HG03571 (cell line): Measurements from ENCODE around the gene DMAP1.

ENCODE experiments used
- ATAC-seq: cut with Tn5 transposase; IDR thresholded peaks from one replicate; pipeline ENCODE4 v1.9.1; 2021; ENCODE audit not compliant: unreplicated experiment

The DMAP1 gene

DNA sequence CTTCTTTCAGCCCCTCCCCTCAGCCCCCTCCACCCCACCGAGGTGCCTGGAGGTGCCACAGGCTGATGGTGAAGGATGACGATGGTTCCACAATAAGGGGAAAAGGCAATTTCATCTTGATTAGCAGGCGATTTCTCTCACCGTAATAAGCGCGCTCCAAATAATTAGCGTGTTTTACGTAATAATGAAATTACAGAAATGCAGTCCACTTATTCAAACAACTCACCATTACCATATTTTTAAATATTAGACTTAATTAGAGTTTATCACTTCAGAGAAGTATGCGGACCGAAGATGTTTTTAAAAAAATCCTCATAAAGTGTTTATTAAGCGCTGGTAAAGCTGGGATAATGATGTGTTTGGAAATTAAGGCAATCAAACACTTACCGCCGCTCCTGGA is 14.9 kb downstream of the DMAP1 start:
- no peak for ATAC-seq

DNA sequence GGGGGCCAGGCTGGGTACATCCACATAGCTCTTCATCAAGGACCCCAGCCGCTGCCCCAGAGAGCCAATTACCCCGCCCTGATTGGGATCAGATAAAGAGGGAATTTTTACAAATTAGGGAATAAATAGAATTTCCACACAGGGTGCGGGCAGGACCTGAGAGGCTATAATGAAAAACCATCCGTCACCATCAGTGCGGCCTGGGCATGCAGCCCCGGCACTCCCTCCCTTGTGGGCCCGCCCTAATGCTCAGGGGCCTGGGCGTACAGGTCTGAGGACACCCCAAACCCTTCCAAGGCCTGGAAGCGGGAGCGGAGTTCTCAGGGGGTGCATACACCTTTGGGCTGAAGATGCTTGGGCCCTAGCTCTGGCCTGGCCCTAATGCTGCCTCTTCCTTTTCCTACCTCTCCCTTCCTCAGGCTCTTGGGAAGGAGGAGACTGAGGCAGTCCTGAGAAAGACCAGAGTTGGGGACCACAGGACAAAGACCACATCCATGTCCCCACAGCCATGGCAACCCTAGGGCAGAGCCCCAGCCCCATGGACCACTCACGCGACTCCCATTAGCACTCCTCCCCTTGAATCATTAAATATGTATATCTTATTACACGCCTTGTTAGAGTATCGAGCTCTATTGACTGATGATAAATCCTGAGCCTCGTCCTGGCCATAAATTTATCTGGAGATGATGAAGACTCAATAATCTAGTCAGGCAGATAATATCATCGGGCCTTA is 16.3 kb downstream of the DMAP1 start:
- ATAC-seq = no peak

DNA sequence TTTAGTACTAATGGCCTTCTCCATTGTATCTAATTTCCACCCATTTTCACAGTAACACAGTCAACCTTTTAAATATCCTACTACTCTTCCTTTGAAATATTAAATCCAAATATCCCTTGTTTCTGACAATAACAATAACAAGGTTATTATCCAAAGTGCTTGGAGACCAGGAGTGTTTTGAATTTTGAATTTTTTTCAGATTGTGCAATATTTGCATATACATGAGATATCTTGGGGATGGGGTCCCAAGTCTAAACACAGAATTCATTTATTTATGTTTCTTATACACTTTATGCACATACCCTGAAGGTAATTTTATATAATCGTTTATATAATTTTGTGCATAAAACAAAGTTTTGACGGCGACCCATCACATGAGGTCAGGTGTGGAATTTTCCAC is 17.5 kb downstream of the DMAP1 start:
- no peak for ATAC-seq

DNA sequence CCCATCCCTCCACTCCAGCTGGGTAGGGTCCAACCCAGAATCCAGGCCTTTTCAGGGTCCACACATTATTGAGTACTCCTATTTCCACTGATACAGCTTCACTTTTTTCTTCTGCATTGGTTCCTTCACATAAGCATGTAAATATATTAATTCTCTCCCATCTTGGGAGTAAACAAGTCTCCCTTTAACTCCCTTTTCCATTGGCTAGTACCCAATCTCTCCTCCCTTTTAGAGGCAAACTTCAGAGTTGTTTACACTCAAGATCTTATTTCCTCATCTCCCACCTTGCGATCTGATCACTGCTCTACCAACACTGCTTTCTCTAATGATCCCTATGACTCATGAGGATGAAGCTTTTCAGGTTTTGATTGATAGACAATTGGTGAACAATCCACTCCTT is 20.3 kb downstream of the DMAP1 start:
- ATAC-seq = no peak

DNA sequence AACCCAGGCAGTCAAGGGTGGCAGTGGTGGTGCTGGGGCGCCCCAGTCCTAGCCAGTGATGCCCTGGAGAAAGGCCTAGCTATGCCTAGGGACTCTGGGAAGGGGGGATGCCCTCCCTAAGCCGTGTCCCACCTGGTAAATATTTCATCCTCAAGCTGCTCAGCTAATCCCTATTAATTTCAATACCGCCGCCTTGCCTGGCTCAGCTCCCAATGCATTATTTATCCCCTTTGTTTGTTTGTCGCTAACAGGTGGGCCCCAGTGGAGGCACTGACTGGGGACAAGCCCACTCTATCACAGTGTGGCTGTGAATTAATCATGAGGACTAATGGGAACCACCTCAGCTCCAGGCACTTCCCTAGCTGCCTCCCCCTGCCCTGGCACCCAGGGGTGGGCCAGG is 22.5 kb downstream of the DMAP1 start:
- no peak for ATAC-seq

DNA sequence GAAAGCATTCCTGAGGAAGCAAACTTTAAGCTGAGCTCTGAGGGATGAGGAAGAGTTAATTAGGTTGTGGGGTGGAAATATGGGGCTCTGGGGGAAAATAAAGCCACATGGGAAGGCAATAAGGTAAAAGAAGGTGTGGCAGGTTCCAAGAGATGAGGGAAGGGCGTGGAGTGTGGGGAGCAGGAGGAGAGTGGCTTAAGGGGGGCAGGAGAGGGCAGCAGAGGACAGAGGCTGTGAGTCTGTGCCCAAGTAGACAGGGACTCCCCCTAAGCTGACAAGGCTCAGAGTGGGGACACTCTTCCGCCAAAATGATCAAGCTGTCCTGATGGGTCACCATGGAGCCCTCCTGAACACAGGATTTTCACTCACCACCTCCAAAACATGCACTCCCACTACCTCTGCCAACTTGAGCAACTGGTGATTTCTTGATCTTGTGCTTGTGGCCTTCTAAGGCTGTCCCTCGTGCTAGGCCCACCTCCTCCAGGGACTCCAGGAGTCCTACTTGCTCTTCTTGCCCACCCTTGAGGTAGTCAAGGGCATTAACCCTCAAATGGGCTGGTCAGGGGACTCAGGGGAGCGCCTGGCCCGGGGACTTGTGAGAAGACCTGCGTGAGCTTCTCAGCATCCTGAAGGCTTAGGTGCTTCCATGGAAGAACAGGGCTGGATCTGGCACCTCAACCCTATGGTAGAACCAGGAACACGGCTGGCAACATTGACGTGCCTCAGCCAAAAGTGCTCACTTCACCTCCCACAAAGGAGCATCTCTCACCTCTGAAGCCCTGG is 23.4 kb downstream of the DMAP1 start:
- ATAC-seq = no peak

DNA sequence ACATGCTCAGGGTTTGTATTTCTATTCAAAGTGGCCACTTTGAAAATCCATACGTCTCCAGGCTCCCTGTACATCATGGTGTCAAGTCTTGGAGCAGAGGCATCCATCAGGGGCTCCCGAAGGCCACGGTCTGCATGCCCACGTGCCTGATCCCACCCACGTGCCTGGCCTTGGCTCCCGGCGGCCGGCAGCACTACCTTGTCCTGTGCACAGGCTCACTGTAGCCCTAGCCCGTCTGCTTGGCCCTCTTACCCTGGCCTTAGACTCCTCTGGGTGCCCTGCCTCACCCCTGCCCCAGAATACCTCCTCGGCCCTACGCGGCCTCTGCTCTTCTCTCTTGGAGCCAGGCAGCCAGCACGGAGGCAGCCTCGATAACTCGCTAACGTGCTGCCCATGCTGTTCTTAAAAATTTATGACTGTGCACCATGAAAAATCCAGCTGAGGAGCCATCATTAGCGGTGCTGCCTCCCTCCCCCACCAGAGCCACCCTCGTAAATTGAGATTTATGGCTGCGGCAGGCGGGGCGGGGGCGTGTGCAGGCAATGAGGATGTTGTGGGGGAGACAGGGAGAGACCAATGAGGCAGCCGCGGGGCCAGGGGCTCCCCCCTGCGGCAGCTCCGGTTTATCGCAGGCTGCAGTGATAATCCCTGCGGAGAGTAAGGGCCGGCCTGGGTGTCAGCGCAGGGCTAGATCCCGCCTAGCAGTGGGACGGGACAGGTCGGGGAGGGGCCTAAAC is 24.6 kb downstream of the DMAP1 start:
- no peak for ATAC-seq

DNA sequence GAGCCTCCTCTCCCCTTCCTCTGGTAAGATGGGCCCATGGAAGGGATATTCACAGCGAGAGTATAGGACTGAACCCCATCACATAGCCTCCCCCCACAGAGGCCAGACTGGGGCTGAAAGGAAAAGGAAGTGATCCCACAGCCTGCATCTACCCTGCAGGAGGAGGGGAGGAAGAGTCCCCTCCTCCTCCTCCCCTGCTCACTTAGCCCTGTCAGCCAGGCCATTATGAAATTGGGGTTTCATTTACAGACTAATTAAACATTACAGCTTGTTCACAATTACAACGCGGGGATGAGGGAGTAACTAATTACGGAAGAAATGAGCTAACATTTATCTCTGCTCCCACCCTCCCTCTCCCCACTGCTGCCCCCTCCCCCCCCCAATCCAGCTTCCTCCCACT is 25.4 kb downstream of the DMAP1 start:
- no peak for ATAC-seq

DNA sequence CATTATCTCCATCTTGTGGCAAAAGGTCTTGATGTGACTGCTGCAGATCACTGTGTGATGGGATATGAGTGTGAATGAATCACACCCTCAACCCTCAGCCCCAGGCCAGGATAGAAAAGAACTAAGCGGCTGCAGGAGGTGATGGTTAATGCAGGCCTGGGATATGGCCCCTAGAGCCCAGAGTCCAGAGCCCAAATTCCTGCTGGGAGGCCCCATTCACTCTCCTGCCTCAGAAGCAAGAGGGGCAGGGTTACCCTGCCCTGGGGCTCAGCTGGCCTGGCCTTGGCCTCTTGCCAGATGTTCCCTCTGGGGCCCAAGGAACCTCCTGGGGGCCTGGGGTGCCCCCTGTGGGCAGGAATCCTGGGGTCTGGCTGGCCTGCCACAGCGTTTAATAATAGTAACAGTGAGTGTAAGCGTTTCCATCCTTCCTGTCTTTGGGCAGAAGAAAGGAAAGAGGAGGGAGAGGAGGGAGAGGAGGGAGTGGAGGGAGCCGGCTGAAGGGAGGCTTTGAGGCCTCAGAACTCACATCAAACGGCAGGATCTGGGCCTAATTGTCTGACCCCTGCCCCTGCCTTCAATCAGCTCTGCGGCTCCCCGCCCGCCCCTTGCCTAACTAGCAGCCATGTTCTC is 26.2 kb downstream of the DMAP1 start:
- no peak for ATAC-seq

DNA sequence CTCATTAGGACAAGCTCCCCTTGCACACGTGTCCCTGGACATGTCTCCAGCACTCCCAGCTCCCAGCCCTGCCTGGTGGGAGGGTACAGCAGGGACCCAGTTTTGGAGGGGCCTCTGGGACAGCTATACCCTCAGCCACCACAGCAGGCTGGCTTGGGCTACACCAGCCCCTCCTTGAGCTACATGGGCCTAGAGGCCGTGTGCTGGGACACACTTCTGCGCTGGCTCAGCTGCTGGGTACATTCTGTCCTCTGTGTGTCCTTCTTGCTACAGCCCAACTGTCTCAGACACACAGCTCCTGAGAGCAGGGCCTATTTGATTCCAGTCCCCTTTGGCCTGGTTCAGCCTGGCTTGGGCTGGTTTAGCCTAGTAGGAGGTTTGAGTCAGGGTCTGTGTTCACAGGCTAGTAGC is 26.7 kb downstream of the DMAP1 start:
- ATAC-seq = no peak

DNA sequence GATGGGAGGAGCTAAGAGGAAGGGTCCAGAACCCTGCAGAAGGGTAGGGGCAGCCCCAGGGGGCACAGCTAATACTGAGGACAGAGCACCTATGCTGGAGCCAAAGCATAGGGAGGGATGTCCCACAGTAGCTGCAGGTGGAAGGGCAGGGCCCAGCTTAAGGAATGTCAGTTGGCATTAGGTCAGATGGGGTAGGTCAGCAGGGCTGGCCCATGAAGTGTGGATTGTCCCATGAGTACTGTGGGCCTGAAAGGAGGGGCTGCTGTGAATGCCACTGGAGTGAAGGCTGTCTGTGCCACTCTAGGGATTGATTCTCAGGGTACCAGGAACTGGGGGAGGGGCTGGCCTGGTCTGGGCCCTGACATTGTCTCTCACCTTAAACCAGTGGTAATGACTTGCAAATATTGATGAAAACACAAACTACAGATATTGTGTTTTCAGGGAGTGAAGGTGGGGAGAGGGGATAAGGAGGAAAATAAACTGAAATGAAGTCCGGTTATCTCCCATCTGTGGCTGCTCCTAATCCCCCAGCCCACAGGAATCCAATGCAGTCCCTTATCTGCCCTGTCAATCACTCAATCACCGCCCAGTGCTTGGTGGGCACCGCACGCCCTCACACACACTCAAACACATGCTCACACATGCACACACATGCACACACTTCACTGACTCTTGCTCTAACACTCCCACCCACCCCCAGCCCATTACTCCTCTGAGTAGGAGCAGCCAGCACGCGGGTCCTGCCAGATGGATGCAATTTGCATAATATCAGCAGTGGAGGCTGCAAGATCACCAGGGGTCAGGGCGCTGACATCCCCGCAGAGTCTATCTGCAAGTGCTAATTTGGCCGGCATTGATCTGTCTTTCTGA is 27.8 kb downstream of the DMAP1 start:
- ATAC-seq = no peak

DNA sequence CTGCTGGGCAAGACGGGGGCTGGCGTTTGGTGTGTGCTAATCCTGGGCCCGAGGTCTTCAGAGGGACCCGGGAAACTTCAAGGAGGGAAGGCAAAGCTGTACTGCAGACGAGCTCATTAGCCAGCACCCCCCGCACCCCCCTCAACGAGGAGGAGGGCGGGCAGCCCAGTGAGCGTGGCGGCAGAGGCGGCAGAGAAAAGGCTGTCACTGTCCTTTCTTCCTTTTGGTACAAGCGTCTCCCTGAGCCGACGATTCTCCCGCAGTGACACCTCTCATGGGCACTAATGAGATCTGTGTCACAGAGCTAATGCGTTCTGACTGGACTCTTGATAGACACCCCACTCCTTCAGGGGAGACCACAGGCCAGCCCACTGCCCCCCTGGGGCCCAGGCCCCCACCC is 29.5 kb downstream of the DMAP1 start:
- no peak for ATAC-seq

DNA sequence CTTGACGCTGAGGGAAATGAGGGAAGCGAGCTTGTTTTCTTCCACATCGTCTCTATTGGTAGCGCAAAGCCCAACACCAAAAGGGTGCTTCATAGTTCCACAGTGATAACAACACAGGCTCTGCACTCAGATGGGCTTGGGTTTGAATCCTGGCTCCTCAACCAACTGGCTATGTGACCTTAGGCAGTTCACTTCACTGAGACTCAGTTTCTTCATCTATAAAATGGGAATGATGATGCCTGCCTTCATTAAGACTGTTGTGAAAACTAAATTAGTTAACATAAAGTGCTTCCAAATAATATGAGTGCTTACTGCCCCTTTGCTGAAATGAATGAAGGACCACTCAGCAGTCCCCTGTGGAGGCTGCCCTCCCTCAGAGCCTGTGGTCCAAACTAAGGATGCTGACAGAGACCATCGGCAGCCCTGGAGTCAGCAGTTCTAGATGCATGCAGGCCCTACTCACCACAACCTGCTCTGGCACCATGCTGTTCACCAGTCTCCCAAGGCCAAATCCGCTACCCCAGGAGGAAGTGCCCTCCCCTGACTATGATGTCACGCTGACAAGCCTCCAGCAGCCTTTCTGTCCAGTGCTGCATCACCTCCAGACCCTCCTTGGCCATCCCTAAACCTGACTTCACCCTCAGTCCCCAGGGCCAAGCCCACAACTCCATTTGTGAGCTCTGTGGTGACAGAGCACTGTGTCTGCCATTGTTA is 30.7 kb downstream of the DMAP1 start:
- no peak for ATAC-seq

DNA sequence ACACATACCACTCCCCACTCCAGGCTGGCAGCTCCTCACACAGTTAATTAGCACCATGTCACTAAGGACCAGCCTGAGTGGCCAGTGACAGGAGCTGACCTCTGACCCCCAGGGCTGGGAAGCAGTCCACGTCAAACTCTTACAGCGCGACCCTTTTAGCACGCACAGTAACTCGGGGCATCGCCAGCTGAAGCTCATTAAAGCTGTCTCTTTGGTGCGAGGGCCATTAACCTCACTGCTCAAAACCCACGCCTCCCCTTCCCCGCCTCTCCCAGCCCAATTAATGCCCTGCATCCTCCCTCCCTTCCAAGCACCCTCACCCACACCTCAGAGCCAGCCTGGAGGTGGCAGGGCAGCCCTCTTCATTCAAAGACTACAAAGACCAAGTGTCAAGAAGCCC is 31.7 kb downstream of the DMAP1 start:
- ATAC-seq = no peak

DNA sequence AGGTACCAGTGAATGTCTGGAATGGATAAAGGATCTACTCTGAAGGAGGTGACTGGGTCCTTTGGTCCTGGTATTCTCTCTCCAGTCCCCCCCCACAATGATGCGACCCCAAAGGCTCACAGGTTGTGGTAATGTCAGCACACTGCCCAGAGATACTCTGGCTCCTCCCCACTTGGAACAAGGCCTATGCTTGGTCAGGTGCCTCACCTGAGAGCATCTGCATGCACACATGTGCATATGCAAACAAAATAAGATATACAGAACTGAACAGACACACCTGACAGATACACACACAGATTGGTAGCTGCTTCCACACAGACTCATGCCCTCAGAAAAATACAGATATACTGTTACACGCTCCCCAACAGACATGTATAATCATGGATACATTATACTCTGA is 33.5 kb downstream of the DMAP1 start:
- ATAC-seq = no peak

DNA sequence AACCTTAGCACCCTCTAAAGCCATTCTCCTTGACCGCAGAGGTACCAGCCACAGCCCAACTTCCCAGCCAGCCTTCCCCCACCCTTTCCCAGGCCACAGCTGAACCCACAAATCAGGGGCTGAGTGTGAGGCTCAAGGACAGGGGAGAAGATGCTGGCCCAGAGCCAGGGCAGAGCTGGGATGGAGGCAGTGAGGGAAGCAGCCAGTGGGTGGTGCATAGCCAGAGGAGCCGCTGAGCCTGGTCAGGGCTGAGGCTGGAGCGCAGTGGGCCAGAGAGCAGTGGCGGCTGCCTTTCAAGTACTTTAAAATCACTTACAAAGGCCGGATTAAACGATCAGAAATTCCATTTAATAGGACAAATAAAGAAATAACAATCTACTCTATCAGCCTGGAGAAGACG is 36.3 kb downstream of the DMAP1 start:
- ATAC-seq = no peak

DNA sequence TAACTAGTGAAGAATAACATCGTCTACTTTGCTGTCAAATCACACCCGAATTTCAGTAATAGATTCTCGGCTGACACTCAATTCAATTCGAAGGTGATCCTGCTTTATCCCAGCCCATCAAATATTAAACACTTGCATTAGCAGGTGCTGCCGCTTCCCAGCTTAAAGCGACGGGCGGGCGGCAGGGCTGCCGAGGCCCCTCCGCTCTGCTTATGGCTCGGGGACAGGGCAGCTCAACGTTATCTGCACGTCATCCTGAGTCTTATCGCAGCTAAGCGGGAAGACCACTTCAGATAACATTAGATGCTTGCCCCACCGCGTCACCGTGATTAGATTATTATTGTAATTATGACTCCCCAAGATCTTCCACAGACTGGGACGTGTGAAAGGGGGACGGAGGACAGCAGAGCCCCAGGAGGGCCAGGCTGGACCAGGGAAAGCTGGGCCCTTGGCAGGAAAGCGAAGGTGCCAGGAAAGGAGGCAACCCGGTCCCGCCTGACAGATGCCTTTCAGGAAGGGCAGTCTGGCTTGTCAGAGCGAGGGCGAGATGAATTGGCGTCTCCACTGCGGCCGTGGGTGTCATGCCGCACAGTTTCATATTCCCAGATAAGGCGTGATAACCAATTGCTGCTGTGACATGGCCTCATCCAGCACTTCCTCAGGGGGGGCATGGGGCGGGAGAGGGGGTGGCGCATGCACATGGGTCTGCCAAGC is 37.0 kb downstream of the DMAP1 start:
- no peak for ATAC-seq

DNA sequence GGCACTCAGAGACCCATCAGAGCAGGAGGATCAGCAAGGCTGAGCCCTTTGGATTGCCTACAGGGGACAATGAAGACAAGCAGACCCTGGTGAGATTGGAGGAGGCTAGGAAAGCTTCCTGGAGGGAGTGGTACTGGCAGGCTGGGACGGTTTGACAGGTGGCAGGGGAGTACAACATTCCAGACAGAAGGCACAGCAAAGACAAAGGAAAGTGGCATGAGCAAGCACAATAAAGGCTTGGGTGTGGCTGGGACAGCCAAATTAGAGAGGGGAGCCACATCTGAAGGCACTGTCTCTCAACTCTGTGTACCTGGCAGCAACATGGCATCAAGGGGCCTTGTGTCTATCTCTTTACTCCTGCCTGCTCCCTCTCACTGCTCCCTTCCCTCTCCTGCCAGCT is 38.2 kb downstream of the DMAP1 start:
- no peak for ATAC-seq

DNA sequence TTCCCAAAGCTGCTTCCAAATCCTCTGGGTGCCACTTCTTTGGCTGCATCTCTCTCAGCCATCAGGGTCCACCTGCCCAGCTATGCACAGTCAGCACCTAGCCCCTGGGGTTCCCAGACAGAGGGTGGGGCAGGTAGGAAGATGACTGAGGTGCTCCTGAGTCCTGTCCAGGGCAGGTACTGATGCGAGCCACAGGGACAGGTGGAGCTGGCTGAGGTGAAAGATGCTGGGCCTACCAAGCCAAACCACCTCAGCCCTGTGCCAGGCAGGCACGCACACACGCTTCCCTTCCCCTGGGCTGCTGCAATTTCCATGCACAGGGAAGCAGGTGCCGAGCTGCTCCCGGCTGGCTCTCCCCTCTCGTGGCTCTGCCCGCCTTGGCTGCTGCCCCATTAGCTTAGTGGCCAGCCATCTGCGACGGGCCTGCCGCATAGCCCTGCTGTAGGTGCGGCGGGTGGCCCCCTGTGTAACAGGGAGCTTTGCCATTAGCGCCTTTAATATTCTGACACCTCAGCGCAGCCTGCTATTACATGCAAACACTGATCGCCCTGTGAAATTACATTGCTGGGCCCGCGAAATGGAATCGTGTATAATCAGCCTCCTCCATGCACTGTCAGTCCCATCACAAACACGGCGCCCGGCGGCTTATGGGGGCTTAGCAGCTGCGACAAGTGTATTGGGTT is 38.9 kb downstream of the DMAP1 start:
- no peak for ATAC-seq
